ENCODE results near the gene COL6A3. TPM values are rescaled to one million over a fixed set of nuclear protein-coding genes. Genes with fewer than 3 reads are reported as not detected.

COL6A3 gene
- total RNA-seq, 1 experiment from 2014 or later: 0.81 TPM

DNA sequence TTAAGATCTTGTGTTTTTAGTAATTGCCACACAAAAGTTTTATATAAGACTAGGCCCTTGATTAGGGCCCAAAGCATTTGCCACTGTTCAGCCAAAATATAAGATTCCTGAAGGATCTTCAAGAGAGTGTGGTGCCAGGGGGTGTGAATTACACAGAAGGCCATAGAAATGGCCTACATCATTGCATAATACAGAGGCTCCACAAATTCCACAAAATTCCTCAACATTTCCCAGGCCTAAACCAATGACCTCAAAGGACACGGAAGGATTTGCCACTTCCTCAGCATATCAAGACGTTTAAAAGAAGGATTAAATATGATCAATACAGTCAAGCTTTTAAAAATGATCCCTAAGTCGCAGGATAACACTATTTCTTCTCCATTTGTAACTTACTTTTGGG lies 24.1 kb downstream of the COL6A3 start:
- Histone ChIP-seq H3K4me1 (ENCODE audit: insufficient read depth, low read length) (no peaks in the 10 kb centered on the region), H2BK15ac (ENCODE audit: low read depth, low read length) (no peak overlapping the region), H3K14ac (ENCODE audit: insufficient read depth, low read length) (no peak overlapping the region), H3K18ac (ENCODE audit: insufficient read length, low read depth, low read length) (no peak overlapping the region), H3K79me1 (ENCODE audit: insufficient read depth, low read depth, low read length, poor library complexity, severe bottlenecking) (no peaks in the 10 kb centered on the region), H3K27me3 (ENCODE audit: insufficient read depth, low read length) (no peaks in the 10 kb centered on the region), H3K23ac (ENCODE audit: insufficient read length, low read depth, low read length) (no peak overlapping the region), H3K9ac (ENCODE audit: extremely low read depth, insufficient read length, low read length) (no peak overlapping the region), H2AFZ (ENCODE audit: low read length) (no peak overlapping the region), H2BK5ac (ENCODE audit: insufficient read length, low read length) (no peak overlapping the region), H3K79me2 (ENCODE audit: insufficient read depth, low read length) (no peaks in the 10 kb centered on the region), H3K4me2 (ENCODE audit: insufficient read depth, insufficient read length, low read length) (no peak overlapping the region), H2BK20ac (ENCODE audit: low read depth, low read length, poor library complexity, severe bottlenecking) (no peak overlapping the region), H2BK120ac (ENCODE audit: low read depth, low read length, poor library complexity, severe bottlenecking) (no peak overlapping the region), H4K5ac (ENCODE audit: insufficient read length, low read depth, low read length) (no peak overlapping the region), H3K4ac (ENCODE audit: low read depth, low read length) (no peak overlapping the region), H3T11ph (ENCODE audit: low read length) (no peak overlapping the region), H3K56ac (ENCODE audit: insufficient read length, low read depth, low read length) (no peak overlapping the region), H2AK5ac (ENCODE audit: insufficient read length, low read length) (no peak overlapping the region), H2BK12ac (ENCODE audit: insufficient read length, low read depth, low read length) (no peak overlapping the region), H3K27ac (ENCODE audit: insufficient read length, low read depth, low read length) (no peak overlapping the region), H4K91ac (ENCODE audit: insufficient read length, low read depth, low read length) (no peak overlapping the region), H4K20me1 (ENCODE audit: control insufficient read depth, insufficient read depth, insufficient read length) (no peaks in the 10 kb centered on the region), H3K9me3 (ENCODE audit: control insufficient read depth, low read depth, low read length) (no peaks in the 10 kb centered on the region), H3K23me2 (ENCODE audit: insufficient read length, low read depth, low read length, poor library complexity, severe bottlenecking) (no peaks in the 10 kb centered on the region), H4K8ac (replicated peaks; ENCODE audit: insufficient read length, low read depth, low read length) (no peak overlapping the region)
- no peak for DNase-seq
- TF ChIP-seq, protein P1, sequence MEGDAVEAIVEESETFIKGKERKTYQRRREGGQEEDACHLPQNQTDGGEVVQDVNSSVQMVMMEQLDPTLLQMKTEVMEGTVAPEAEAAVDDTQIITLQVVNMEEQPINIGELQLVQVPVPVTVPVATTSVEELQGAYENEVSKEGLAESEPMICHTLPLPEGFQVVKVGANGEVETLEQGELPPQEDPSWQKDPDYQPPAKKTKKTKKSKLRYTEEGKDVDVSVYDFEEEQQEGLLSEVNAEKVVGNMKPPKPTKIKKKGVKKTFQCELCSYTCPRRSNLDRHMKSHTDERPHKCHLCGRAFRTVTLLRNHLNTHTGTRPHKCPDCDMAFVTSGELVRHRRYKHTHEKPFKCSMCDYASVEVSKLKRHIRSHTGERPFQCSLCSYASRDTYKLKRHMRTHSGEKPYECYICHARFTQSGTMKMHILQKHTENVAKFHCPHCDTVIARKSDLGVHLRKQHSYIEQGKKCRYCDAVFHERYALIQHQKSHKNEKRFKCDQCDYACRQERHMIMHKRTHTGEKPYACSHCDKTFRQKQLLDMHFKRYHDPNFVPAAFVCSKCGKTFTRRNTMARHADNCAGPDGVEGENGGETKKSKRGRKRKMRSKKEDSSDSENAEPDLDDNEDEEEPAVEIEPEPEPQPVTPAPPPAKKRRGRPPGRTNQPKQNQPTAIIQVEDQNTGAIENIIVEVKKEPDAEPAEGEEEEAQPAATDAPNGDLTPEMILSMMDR (conservative IDR thresholded peaks at IDR 0.05): no peak
- Mint-ChIP-seq H3K4me3 (no peak overlapping the region), H3K27me3 (ENCODE audit: low read depth) (peaks cover 26% of the 10 kb centered on the region), H3K4me1 (no peaks in the 10 kb centered on the region), H3K9me3 (no peaks in the 10 kb centered on the region), H3K36me3 (ENCODE audit: insufficient read depth in 1 of 3, low read depth in 3 of 3) (no peaks in the 10 kb centered on the region; a peak in 1 of 7 replicates), H3K27ac (no peak overlapping the region)
- WGBS (ENCODE audit: extremely low coverage, insufficient read length, low lambda C conversion rate): no CpG with 5 or more reads among the region's 3 CpGs

Measured in H9 (cell line).